ENCODE data around the gene MYBBP1A. TPM values are rescaled to one million over a fixed set of nuclear protein-coding genes. Genes with fewer than 3 reads are reported as not detected.
"Not testable (repeated sequence)": the region's sequence is repeated elsewhere in the genome, so short reads cannot be mapped to it uniquely, and the experiment has no call there.

Gene MYBBP1A
- 25.3 and 28.1 TPM in 2 replicates for total RNA-seq (2014; rRNA removed; shearing (Covaris generic))

GRCh38 chr17:4554997-4555799 lies at the start of gene MYBBP1A:
Gene MYBBP1A (minus strand): TSS chr17:4555384. CDS start chr17:4555324, 60 bp downstream.
- DNase-seq (ENCODE audit: low read depth) = peak; percentile 92

- DNase-seq (ENCODE audit: low read depth) = not testable (repeated sequence)
Observed at GRCh38 chr17:4604736-4605135, 49.6 kb upstream of the MYBBP1A start.

- DNase-seq (ENCODE audit: low read depth) = peak; percentile 50
Observed at GRCh38 chr17:4604111-4604644, 49.0 kb upstream of the MYBBP1A start.

- no peak for DNase-seq (ENCODE audit: low read depth)
Observed at GRCh38 chr17:4602041-4602440, 46.9 kb upstream of the MYBBP1A start.

- DNase-seq (ENCODE audit: low read depth) = no peak
Observed at GRCh38 chr17:4601326-4601725, 46.1 kb upstream of the MYBBP1A start.

- DNase-seq (ENCODE audit: low read depth) = no peak
Observed at GRCh38 chr17:4600563-4600962, 45.4 kb upstream of the MYBBP1A start.

GRCh38 chr17:4599505-4600281 lies 44.5 kb upstream of the MYBBP1A start:
- no peak for DNase-seq (ENCODE audit: low read depth)

GRCh38 chr17:4598776-4599504 lies 43.8 kb upstream of the MYBBP1A start:
- DNase-seq (ENCODE audit: low read depth) = no peak

GRCh38 chr17:4597975-4598374 lies 42.8 kb upstream of the MYBBP1A start:
- no peak for DNase-seq (ENCODE audit: low read depth)

- DNase-seq (ENCODE audit: low read depth) = no peak
Observed at GRCh38 chr17:4596636-4597380, 41.6 kb upstream of the MYBBP1A start.

- not testable (repeated sequence) for DNase-seq (ENCODE audit: low read depth)
Observed at GRCh38 chr17:4595685-4596342, 40.6 kb upstream of the MYBBP1A start.

GRCh38 chr17:4594931-4595684 lies 39.9 kb upstream of the MYBBP1A start:
- DNase-seq (ENCODE audit: low read depth) = no peak

- no peak for DNase-seq (ENCODE audit: low read depth)
Observed at GRCh38 chr17:4594406-4594805, 39.2 kb upstream of the MYBBP1A start.

- DNase-seq (ENCODE audit: low read depth) = no peak
Observed at GRCh38 chr17:4593021-4593421, 37.8 kb upstream of the MYBBP1A start.

- no peak for DNase-seq (ENCODE audit: low read depth)
Observed at GRCh38 chr17:4592240-4593005, 37.2 kb upstream of the MYBBP1A start.

- no peak for DNase-seq (ENCODE audit: low read depth)
Observed at GRCh38 chr17:4591529-4591928, 36.3 kb upstream of the MYBBP1A start.

GRCh38 chr17:4590981-4591453 lies 35.8 kb upstream of the MYBBP1A start:
- DNase-seq (ENCODE audit: low read depth) = no peak

- DNase-seq (ENCODE audit: low read depth) = not testable (repeated sequence)
Observed at GRCh38 chr17:4590042-4590441, 34.9 kb upstream of the MYBBP1A start.

Data from RPMI7951 (cell line).